Anterior cingulate cortex (tissue), 58 donors: ENCODE results near the gene FBXO8.
"Not testable (repeated sequence)": the region's sequence is repeated elsewhere in the genome, so short reads cannot be mapped to it uniquely, and the experiment has no call there.

ENCODE experiments used
- DNase-seq, 58 donors: peaks; one replicate each; lab custom pipeline; 2025; lab: John Stamatoyannopoulos, UW

The FBXO8 gene

GRCh38 chr4:174283507-174284471 is at the start of gene FBXO8, which contains the start of gene CEP44:
TSS of gene FBXO8 (minus strand) at chr4:174283667. CDS start at chr4:174263092, 20,575 bp downstream.
TSS of gene CEP44 (plus strand) at chr4:174283911. CDS start at chr4:174299122, 15,211 bp downstream.
- DNase-seq: peak in 57 of 58 donors; percentile 32 to 92 (median 76)

GRCh38 chr4:174332741-174333493 is 49.5 kb upstream of the FBXO8 start:
- no peak for DNase-seq

- DNase-seq: no peak
Observed at GRCh38 chr4:174324725-174325124, 41.3 kb upstream of the FBXO8 start.

- no peak for DNase-seq
Observed at GRCh38 chr4:174324236-174324635, 40.8 kb upstream of the FBXO8 start.

GRCh38 chr4:174320494-174321199 is 37.2 kb upstream of the FBXO8 start:
- DNase-seq: no peak

GRCh38 chr4:174318829-174319764 is 35.6 kb upstream of the FBXO8 start:
- no peak for DNase-seq

GRCh38 chr4:174317531-174317930 is 34.1 kb upstream of the FBXO8 start:
- no peak for DNase-seq

GRCh38 chr4:174316954-174317353 is 33.5 kb upstream of the FBXO8 start:
- DNase-seq: no peak

GRCh38 chr4:174316546-174316945 is 33.1 kb upstream of the FBXO8 start:
- DNase-seq: no peak

GRCh38 chr4:174314770-174315169 is 31.3 kb upstream of the FBXO8 start:
- no peak for DNase-seq

- no peak for DNase-seq
Observed at GRCh38 chr4:174314274-174314673, 30.8 kb upstream of the FBXO8 start.

GRCh38 chr4:174312993-174313392 is 29.5 kb upstream of the FBXO8 start:
- DNase-seq: no peak

GRCh38 chr4:174307694-174308093 is 24.2 kb upstream of the FBXO8 start:
- no peak for DNase-seq

GRCh38 chr4:174305961-174306360 is 22.5 kb upstream of the FBXO8 start:
- no peak for DNase-seq

- DNase-seq: no peak
Observed at GRCh38 chr4:174304664-174305063, 21.2 kb upstream of the FBXO8 start.

GRCh38 chr4:174303687-174304086 is 20.2 kb upstream of the FBXO8 start:
- no peak for DNase-seq

GRCh38 chr4:174295142-174295541 is 11.7 kb upstream of the FBXO8 start:
- not testable (repeated sequence) for DNase-seq

GRCh38 chr4:174294641-174295040 is 11.2 kb upstream of the FBXO8 start:
- DNase-seq: not testable (repeated sequence)

- DNase-seq: no peak
Observed at GRCh38 chr4:174292473-174292872, 9.0 kb upstream of the FBXO8 start.
